H1 (cell line): ENCODE data around the gene WDCP. TPM values are rescaled to one million over a fixed set of nuclear protein-coding genes. Genes with fewer than 3 reads are reported as not detected.

Experiments used
- ATF2 ChIP-seq: IDR thresholded peaks from 2 replicates; pipeline ENCODE4 v1.6.1; 2012; ENCODE audit warnings: low read length, inconsistent platforms
- ATF3 ChIP-seq: IDR thresholded peaks from 2 replicates; pipeline ENCODE4 v1.6.1; 2011; ENCODE audit warnings: low read depth, mild to moderate bottlenecking, low read length; ENCODE audit not compliant: insufficient read depth
- BACH1 ChIP-seq: IDR thresholded peaks from 2 replicates; pipeline ENCODE4 v1.6.1; 2012; ENCODE audit warnings: low read length, improper control_type of control experiment
- CEBPB ChIP-seq: IDR thresholded peaks from 2 replicates; pipeline ENCODE4 v1.6.1; 2012; ENCODE audit warnings: low read depth, low read length
- CHD1 ChIP-seq: IDR thresholded peaks from 2 replicates; pipeline ENCODE4 v1.6.1; 2012; ENCODE audit warnings: low read depth, low read length, improper control_type of control experiment
- E2F6 ChIP-seq: IDR thresholded peaks from 2 replicates; pipeline ENCODE4 v1.6.1; 2012; ENCODE audit warnings: inconsistent platforms
- EP300 ChIP-seq, 2 experiments: IDR thresholded peaks; 1 replicate in 1 of 2; 2 replicates in 1 of 2; pipeline ENCODE4 v1.6.1; 2011 to 2012; ENCODE audit warnings: low read depth in 2 of 2, low read length in 2 of 2, mild to moderate bottlenecking in 2 of 2, borderline replicate concordance in 1 of 2, inconsistent platforms in 1 of 2, moderate library complexity in 1 of 2
- GTF2F1 ChIP-seq: IDR thresholded peaks from 2 replicates; pipeline ENCODE4 v1.6.1; 2012; ENCODE audit warnings: low read depth, low read length, improper control_type of control experiment, borderline replicate concordance
- JUND ChIP-seq: IDR thresholded peaks from 2 replicates; pipeline ENCODE4 v1.6.1; 2011; ENCODE audit warnings: mild to moderate bottlenecking, improper control_type of control experiment, low read length
- NANOG ChIP-seq: IDR thresholded peaks from 2 replicates; pipeline ENCODE4 v1.6.1; 2011; ENCODE audit warnings: low read length, low read depth, mild to moderate bottlenecking, inconsistent platforms; ENCODE audit not compliant: insufficient read depth, poor library complexity, severe bottlenecking
- PHF8 ChIP-seq: fragments of 200-600 bp; sonication (generic); conservative IDR thresholded peaks from 2 replicates; pipeline ENCODE4 v1.7.1; 2012; ENCODE audit warnings: low read depth, mild to moderate bottlenecking, inconsistent platforms, low read length, moderate library complexity
- POLR2AphosphoS5 ChIP-seq: IDR thresholded peaks from 2 replicates; pipeline ENCODE4 v1.6.1; 2011; ENCODE audit warnings: low read depth, low read length
- RAD21 ChIP-seq, 2 experiments: IDR thresholded peaks in 1 of 2; conservative IDR thresholded peaks in 1 of 2; 2 replicates each; pipeline ENCODE4 v1.6.1; 2011; ENCODE audit warnings: low read depth in 2 of 2, low read length in 2 of 2, improper control_type of control experiment in 1 of 2, inconsistent platforms in 1 of 2, mild to moderate bottlenecking in 1 of 2, moderate library complexity in 1 of 2
- RNF2 ChIP-seq: fragments of 200-900, 300-1000 bp; sonication (generic); IDR thresholded peaks from 2 replicates; pipeline ENCODE4 v1.7.1; 2016; ENCODE audit warnings: borderline replicate concordance, low read depth, mild to moderate bottlenecking, antibody characterized with exemption, low read length; ENCODE audit not compliant: poor library complexity, severe bottlenecking; ENCODE audit errors: missing control alignments
- SIX5 ChIP-seq: IDR thresholded peaks from 2 replicates; pipeline ENCODE4 v1.6.1; 2011; ENCODE audit warnings: mild to moderate bottlenecking, low read depth, low read length
- TAF7 ChIP-seq: optimal IDR thresholded peaks from 2 replicates; pipeline ENCODE3; 2011; ENCODE audit warnings: low read depth, mild to moderate bottlenecking, inconsistent platforms, low read length, moderate library complexity, borderline replicate concordance
- TCF12 ChIP-seq: IDR thresholded peaks from 2 replicates; pipeline ENCODE4 v1.6.1; 2011; ENCODE audit warnings: low read depth, mild to moderate bottlenecking, low read length
- USF2 ChIP-seq: IDR thresholded peaks from 2 replicates; pipeline ENCODE4 v1.6.1; 2011; ENCODE audit warnings: low read length, improper control_type of control experiment
- YY1 ChIP-seq: IDR thresholded peaks from 2 replicates; pipeline ENCODE4 v1.6.1; 2011; ENCODE audit warnings: low read depth, mild to moderate bottlenecking, low read length
- polyA plus RNA-seq, 7 experiments: library from polyadenylated mRNA; depleted of rRNA in 3 of 7; stranded (reverse) in 5 of 7; unstranded in 2 of 7; fragments of >200 nt in 5 of 7; fragments of 200-250 nt in 2 of 7; gene quantifications; 1 replicate in 5 of 7; 2 replicates in 1 of 7; 4 replicates in 1 of 7; pipeline versions ENCODE4 v1.2.1 to v1.2.3, GENCODE V29; 2011 to 2013; ENCODE audit warnings: missing spikeins in 2 of 7, mixed read lengths in 2 of 7
- total RNA-seq: library from RNA; stranded (reverse); fragmentation: NEBNext Ultra II Directional; extraction: Animal tissue kit (Norgen Biotek cat#: 25700); gene quantifications from 2 replicates; pipeline ENCODE4 v1.2.1, GENCODE V29; 2021

WDCP gene
- total and polyA plus RNA-seq, 2 of the 8 experiments (the other 6 are each of a cell fraction or from before 2014, with no cell fraction given): 19.2 to 40.1 TPM

- no peak for TF ChIP-seq ATF2
- no peak for TF ChIP-seq GTF2F1
- peak; percentile 75 for TF ChIP-seq E2F6
- TF ChIP-seq EP300 (IDR thresholded peaks at IDR 0.05; ENCODE audit: borderline replicate concordance in 1 of 2, low read depth in 2 of 2, low read length in 2 of 2): no peak
- TF ChIP-seq RNF2: no peak
- TF ChIP-seq TAF7: peak; percentile 10
- 0 out of 2 replicates have a peak, but pooled peaks have one; percentile 16 for TF ChIP-seq CEBPB
- no peak for TF ChIP-seq RAD21 (IDR thresholded peaks at IDR 0.05 in 1 of 2, conservative IDR thresholded peaks at IDR 0.05 in 1 of 2; ENCODE audit: low read depth in 2 of 2, low read length in 2 of 2)
- TF ChIP-seq YY1: peak; percentile 84
- no peak for TF ChIP-seq CHD1
- no peak for TF ChIP-seq NANOG
- no peak for TF ChIP-seq POLR2AphosphoS5
- no peak for TF ChIP-seq TCF12
- no peak for TF ChIP-seq SIX5
- no peak for TF ChIP-seq BACH1
- TF ChIP-seq JUND: no peak
- TF ChIP-seq ATF3: no peak
- no peak for TF ChIP-seq USF2
- TF ChIP-seq PHF8: peak; percentile 59
Observed at GRCh38 chr2:24009680-24010476, 37.3 kb downstream of the WDCP start, which contains the start of gene MFSD2B (continued).
